Muscle of arm (tissue), 12 donors: Measurements from ENCODE around the gene THADA. TPM values are rescaled to one million over a fixed set of nuclear protein-coding genes. Genes with fewer than 3 reads are reported as not detected.
A peak's percentile ranks its signal among the peaks of the same experiment; 100 is the strongest.
"Not testable (repeated sequence)": the region's sequence is repeated elsewhere in the genome, so short reads cannot be mapped to it uniquely, and the experiment has no call there.

Experiments
- DNase-seq: peaks from one replicate; pipeline ENCODE4 v3.0.0-alpha.2; 2013
- polyA plus RNA-seq, 12 donors: library from polyadenylated mRNA; unstranded; fragments of 120-200 nt; gene quantifications; one replicate each; pipeline ENCODE4 v1.2.1, GENCODE V29; 2013; ENCODE audit not compliant: insufficient read length in 12 of 12

THADA gene
- polyA plus RNA-seq, 12 donors, result 15.4 to 40.4 (median 21.8) TPM; not detected in 1

DNA sequence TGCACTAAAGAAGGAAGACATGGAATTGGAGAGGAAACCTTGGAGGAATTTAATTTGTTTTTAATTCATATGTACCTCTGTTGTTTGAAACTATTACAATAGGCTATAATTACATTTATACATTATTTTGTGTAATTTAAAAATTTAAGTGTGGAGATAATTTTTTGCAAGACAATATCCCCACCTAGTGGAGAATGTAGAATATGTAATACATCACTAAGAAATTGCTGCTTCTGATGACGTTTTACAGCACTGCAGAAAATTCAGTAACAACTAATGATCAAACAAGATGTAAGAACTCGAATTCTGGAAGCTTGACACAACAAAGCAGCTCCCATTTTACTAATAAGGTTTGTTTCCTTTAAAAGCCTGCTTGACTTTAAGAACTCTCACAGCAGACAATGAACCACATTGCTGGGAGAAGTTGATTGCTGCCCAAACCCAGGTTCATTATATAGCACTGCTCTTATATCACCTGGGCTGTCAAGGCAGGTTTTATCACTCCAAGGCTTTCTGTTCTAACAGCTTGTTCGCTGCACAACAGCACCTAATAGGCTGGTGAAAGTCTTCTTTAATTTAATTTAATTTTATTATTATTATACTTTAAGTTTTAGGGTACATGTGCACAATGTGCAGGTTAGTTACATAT, 53.4 kb downstream of the THADA start:
- peak; percentile 49 for DNase-seq

- no peak for DNase-seq
Measured at GRCh38 chr2:43541165-43541564, 54.7 kb downstream of the THADA start.

DNA sequence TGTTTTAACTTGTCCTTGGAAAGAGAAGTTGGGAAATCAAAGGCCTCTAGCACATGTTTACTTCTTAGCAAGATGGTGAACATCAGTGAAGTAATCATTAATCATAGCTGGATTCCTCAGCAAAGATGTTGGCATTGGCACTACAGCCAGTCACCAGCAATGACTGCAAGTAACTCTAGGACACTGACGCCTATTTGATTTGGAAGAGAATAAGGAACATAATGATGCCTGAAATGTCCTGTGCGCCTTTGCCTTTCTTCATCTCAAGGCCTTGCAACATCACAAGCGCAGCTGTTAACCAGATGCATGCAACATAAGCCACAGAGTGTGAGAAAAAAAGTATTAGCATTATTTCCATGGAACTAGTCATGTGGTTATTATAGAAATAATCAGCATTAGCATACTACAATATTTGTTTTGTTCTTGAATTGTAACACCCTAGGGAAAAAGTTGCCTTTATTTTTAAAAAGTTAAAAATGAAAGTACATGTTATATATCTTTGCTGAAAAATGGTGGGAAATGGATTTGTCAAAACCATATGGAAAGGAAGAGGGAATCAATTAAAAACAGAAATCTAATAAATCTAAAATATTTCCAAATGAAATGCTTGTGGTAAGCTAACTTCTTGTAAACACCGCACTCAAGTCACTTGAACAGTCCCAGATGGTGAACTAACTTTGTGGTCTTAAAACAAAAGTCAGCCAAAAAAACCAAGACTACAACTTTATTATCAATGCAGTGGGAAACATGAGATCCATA, 55.6 kb downstream of the THADA start:
- DNase-seq, result peak; percentile 31

DNA sequence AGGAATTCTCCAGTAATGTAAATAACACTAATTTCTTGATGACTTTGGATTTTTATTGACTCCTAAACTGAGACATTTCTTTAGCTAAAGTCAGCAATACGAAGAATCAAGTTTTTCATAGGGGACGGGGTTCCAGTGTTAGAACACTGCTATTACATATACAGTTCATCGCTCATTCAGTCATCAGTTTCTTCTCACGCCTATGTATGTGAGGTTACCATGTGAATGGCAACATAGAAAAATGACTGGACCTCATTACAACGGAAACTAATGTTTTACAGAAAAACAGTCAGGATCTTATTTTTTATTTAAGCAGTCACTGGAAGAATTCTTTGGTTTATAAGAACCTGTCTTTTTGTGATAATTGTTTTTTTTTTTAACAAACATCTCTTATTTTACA, 56.4 kb downstream of the THADA start:
- no peak for DNase-seq

GRCh38 chr2:43538034-43538670, 57.7 kb downstream of the THADA start:
- no peak for DNase-seq

DNA sequence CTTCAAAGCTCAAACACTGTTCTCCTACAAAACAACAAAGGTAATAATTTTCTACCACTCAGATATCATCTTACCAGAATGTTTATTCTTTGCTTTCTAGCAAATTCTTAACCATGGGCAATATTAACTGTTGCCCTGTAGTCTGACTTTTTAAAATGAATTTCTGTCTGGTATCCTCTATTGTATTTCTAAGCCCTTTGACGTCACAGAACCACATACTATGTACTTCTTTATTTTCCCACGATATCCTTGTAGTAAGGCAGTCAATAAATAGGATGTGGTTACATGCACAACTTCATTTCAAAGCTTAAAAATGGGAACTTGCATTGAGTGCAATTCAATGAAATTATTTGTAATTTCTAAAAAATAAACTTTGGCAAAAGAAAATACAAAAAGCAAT, 58.7 kb downstream of the THADA start:
- no peak for DNase-seq

DNA sequence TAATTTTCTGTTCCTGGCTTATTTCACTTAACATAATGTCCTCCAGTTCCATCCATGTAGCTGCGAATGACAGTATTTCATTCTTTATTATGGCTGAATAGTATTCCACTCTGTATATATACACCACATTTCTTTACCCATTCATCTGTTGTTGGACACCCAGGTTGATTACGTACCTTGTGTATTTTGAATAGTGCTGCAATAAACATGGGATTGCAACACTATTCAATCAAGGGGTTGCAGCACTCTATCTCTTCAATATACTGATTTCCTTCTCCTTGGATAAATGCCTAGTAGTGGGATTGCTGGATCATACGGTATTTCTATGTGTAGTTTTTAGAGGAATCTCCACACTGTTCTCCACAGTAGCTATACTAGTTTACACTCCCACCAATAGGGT, 61.3 kb downstream of the THADA start:
- DNase-seq, result no peak

GRCh38 chr2:43532572-43532971, 63.3 kb downstream of the THADA start:
- DNase-seq, result not testable (repeated sequence)

DNA sequence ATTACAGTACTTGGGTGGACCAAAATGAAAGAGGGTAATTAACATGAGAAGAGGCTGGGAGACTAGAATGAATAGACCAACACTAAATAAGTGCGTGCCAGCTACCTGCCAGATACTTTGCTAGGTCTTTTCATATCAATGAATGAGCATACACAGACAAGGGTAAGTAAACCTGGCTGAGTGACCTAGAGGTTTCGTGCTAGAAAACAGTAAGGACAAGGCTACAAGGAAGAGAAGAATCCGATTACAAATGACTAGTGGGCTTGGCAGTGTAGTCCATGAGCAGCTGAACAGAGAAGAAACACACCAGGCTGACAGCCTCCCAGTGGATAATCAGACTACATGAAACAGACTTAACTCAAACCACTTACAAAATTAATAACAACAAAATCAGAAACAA, 64.6 kb downstream of the THADA start:
- DNase-seq, result no peak

DNA sequence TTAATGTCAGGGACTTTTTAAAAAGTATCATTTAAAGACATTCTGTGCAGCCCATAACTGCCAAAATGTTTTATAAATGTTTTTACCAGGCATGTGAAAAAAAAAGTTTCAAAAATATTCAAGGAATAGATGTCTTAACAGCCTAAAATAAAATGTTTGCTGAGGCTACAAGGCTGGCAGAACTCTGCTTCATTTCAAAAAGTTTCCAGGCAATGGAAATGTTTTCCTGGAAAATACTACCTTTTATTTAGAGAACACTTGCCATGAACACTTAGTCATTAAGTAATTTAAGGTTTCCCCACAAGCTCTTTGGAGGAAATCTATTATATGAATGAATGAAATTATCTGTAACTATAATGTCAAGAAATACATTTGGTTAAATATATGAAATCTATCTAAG, 68.8 kb downstream of the THADA start:
- DNase-seq, result peak; percentile 39

GRCh38 chr2:43525506-43525905, 70.3 kb downstream of the THADA start:
- no peak for DNase-seq

DNA sequence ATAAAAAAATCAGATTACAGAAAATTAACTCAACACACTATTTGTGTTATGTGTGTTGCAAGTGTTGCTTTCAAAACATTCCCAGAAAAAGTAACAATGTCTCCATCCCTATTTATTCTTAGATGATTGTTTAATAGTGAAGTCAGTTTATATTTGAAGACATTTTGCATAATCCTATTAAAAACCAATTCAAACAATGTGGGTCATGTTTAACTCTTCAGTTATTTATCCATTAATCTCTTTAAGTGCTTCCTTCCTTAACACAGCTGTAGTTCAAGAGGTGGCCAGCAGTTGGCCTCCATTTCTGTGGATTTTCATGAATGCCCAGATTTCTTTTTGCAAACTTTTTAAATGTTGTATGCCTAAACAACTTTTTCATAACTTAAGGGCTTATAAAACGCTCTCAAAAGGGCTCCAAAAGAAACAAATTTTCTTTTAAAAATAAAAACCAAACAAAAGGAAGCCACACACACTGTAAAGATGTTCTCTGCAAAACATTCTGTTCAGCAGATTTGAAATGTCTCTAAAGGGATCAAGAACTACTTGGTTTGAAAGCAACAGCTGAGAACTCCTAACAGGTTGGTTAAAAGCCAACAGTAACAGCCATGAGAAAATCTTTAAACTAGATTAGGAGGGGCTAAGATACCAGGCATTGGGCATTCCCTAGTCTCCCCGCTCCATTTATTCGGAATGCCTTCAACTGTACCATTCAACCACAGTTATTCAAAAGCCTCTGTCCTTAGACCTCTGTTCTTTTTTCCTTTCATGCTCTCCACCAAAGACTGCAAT, 71.5 kb downstream of the THADA start:
- DNase-seq, result no peak

DNA sequence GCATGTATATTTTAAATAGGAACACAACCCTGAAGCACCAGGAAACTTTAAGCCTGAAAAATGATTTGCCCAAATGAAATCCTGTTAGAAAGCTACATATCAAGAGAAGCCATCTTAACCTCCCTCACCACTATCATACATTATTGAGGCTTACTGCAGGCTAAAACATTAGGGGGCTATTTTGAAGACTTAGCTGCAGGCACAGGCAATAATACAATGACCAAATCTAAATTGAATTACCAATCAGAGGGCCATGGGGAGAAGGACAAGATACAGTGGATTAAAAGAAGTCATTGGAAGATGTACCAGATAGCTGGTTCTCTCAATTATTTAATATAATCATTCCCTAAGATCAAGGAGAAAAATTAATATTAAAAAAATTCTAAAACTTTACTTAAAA, 73.7 kb downstream of the THADA start:
- DNase-seq, result no peak

DNA sequence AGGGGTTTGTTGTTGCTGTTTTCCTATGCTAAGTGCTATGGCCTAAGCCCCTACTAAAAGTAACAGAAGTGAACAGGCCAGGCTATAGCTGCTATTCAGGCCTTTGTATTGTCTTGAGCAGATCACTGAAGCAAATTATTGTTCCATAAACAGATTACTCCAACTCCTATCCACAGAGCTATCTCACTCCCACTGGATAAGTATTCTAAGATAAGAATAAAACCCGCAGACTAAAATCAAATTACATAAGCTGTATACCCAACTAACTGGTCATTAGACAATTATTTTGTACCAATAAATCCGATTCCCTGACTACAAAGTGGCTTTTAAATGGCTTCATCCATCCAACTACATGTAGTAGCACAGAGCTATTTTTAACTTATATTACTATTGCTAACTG, 74.3 kb downstream of the THADA start:
- DNase-seq, result no peak

DNA sequence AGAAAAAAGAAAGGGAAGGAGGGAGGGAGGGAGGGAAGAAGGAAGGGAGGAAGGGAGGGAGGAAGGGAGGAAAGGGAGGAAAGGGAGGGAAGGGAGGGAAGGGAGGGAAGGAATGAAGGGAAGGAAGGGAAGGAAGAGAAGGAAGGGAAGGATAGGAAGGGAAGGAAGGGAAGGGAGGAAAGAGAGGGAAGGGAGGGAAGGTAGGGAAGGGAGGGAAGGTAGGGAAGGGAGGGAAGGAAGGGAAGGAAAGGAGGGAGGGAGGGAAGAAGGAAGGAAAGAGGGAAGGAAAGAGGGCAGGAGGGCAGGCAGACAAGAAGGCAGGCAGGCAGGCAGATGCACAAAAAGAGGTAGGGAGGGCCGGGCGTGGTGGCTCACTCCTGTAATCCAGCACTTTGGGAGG, 74.9 kb downstream of the THADA start:
- DNase-seq, result no peak

- DNase-seq, result no peak
Measured at GRCh38 chr2:43519643-43520221, 76.1 kb downstream of the THADA start.

DNA sequence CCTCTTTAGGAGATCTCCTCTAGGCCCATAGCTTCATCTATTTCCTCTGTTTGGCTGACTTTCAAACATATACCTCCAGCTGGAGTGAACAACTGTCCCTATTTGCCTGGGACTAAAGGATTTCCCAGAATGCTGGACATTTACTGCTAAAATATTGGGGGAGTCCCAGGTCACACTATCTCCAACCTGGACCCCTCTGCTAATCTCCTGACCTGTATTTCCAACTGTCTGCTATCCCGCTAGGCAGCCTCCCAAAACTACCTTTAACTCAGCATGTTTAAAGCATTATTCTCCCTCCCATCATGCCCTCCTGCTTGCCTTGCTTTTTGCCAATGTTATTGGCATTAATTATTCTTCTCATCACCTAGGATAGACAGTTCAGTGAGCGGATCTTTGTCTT, 77.1 kb downstream of the THADA start:
- DNase-seq, result no peak

DNA sequence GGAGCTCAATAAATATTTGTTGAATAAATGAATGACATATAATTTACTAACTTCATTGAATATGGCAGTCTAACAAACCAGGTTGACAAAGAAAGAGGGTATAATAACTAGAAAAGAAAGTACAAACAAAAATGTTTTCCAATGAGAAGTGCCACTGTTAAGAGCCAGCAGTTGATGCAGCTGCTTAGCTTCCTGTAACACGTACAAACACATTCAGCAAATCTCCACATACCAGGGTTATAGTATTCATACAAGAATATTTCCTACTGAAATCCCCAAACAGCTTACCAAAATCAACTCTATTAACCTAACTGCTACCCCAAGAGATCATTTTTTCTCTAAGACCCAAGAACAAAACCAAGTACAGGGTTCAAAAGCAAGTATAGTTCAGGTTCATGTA, 77.7 kb downstream of the THADA start:
- no peak for DNase-seq

GRCh38 chr2:43515807-43516497, 79.9 kb downstream of the THADA start:
- DNase-seq, result no peak

- no peak for DNase-seq
Measured at GRCh38 chr2:43515248-43515647, 80.6 kb downstream of the THADA start.

DNA sequence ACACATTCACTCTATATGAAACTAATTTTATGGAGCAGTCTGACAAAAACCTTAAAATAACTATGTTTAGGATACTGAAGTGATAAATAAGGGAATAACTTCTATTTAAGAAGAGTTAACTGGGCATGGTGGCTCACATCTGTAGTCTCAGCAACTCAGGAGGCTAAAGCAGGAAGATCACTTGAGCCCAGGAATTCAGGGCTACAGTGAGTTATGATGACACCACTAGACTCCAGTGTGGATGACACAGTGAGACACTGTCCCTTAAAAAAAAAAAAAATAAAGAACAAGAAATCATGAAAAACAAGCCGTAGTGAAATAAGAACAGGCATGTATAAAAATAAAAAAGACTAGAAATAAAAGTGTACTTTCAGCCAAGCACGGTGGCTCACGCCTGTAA, 82.0 kb downstream of the THADA start:
- DNase-seq, result no peak
